WTC11 (cell line): Measurements from ENCODE around the gene MYLK4. TPM values are rescaled to one million over a fixed set of nuclear protein-coding genes. Genes with fewer than 3 reads are reported as not detected.

Experiments used
- ATAC-seq: fragments of 200-7000 bp; cut with Tn5 transposase; 2 replicates; pipeline ENCODE4 v1.10.0; 2021; ENCODE audit warnings: mild to moderate bottlenecking, moderate library complexity
- CTCF ChIA-PET: fragments of 300-600 bp; sonication (Branson Sonifier 250); formaldehyde crosslinking; loops from one replicate; lab custom pipeline; 2021; ENCODE audit warnings: antibody characterized with exemption; lab: Charles Lee
- POLR2A ChIA-PET: fragments of 350-600 bp; sonication (Branson Sonifier 250); formaldehyde crosslinking; loops from one replicate; lab custom pipeline; 2021; ENCODE audit warnings: antibody characterized with exemption; lab: Charles Lee
- DNase-seq: peaks from one replicate; pipeline ENCODE4 v3.0.0; 2021; ENCODE audit warnings: low spot score
- H3K27ac Mint-ChIP-seq: 2 replicates; pipeline ENCODE4 v1.8.0; 2021; ENCODE audit warnings: mixed read lengths
- H3K27me3 Mint-ChIP-seq: 2 replicates; pipeline ENCODE4 v1.8.0; 2021; ENCODE audit warnings: low read depth, mild to moderate bottlenecking, moderate library complexity, mixed read lengths
- H3K36me3 Mint-ChIP-seq: 2 replicates; pipeline ENCODE4 v1.8.0; 2021; ENCODE audit warnings: mixed read lengths
- H3K4me1 Mint-ChIP-seq: 2 replicates; pipeline ENCODE4 v1.8.0; 2022; ENCODE audit warnings: mixed read lengths
- H3K4me3 Mint-ChIP-seq: 2 replicates; pipeline ENCODE4 v1.8.0; 2021; ENCODE audit warnings: mild to moderate bottlenecking, moderate library complexity, mixed read lengths
- H3K9me3 Mint-ChIP-seq: 2 replicates; pipeline ENCODE4 v1.8.0; 2021; ENCODE audit warnings: mixed read lengths
- ARID4B ChIP-seq: sonication (generic); formaldehyde crosslinking; IDR thresholded peaks from 2 replicates; pipeline ENCODE4 v1.8.0; 2023; ENCODE audit warnings: missing genetic modification reagents, mild to moderate bottlenecking, borderline replicate concordance
- ATF6 ChIP-seq: sonication (generic); formaldehyde crosslinking; IDR thresholded peaks from 2 replicates; pipeline ENCODE4 v1.8.1; 2023; ENCODE audit warnings: mild to moderate bottlenecking, missing genetic modification reagents
- FOXJ3 ChIP-seq: sonication (generic); formaldehyde crosslinking; IDR thresholded peaks from 2 replicates; pipeline ENCODE4 v1.9.0; 2021; ENCODE audit warnings: missing genetic modification reagents, mild to moderate bottlenecking, borderline replicate concordance
- GTF2I ChIP-seq: fragments of 250-450 bp; sonication (Bioruptor Pico); conservative IDR thresholded peaks from 2 replicates; pipeline ENCODE4 v1.4.0; 2021; ENCODE audit warnings: mild to moderate bottlenecking
- HMGA2 ChIP-seq: fragments of 250-450 bp; sonication (Bioruptor Pico); IDR thresholded peaks from 2 replicates; pipeline ENCODE4 v1.4.0; 2021; ENCODE audit warnings: mild to moderate bottlenecking, moderate library complexity
- IRF1 ChIP-seq: sonication (generic); formaldehyde crosslinking; IDR thresholded peaks from 2 replicates; pipeline ENCODE4 v1.8.0; 2023; ENCODE audit warnings: missing genetic modification reagents
- JUN ChIP-seq: sonication (generic); formaldehyde crosslinking; IDR thresholded peaks from 2 replicates; pipeline ENCODE4 v1.8.0; 2023; ENCODE audit warnings: mild to moderate bottlenecking, missing genetic modification reagents
- MAX ChIP-seq: sonication (generic); formaldehyde crosslinking; IDR thresholded peaks from 2 replicates; pipeline ENCODE4 v1.8.0; 2022; ENCODE audit warnings: mild to moderate bottlenecking, missing genetic modification reagents
- MLX ChIP-seq: sonication (generic); formaldehyde crosslinking; IDR thresholded peaks from 2 replicates; pipeline ENCODE4 v1.8.1; 2023; ENCODE audit warnings: mild to moderate bottlenecking, missing genetic modification reagents, moderate library complexity
- NR1H2 ChIP-seq: sonication (generic); formaldehyde crosslinking; IDR thresholded peaks from 2 replicates; pipeline ENCODE4 v1.9.0; 2021; ENCODE audit warnings: mild to moderate bottlenecking, moderate library complexity, missing genetic modification reagents
- ZBTB43 ChIP-seq: sonication (generic); formaldehyde crosslinking; IDR thresholded peaks from 2 replicates; pipeline ENCODE4 v1.8.1; 2023; ENCODE audit warnings: mild to moderate bottlenecking, missing genetic modification reagents
- total RNA-seq: library from RNA; stranded (reverse); gene quantifications from 3 replicates; pipeline ENCODE4 v1.2.3, GENCODE V29; 2021
- TF ChIP-seq, protein P1 (sequence below): sonication (generic); formaldehyde crosslinking; IDR thresholded peaks from 2 replicates; pipeline ENCODE4 v1.8.1; 2022; ENCODE audit warnings: missing genetic modification reagents, borderline replicate concordance

Gene MYLK4
- total RNA-seq, 1 experiment from 2014 or later, result 0.13 TPM

- no peak for TF ChIP-seq ATF6 (CRISPR knock-in tag)
These were observed 5.5 kb downstream of the MYLK4 start (continued) for GRCh38 chr6:2745246-2745645.

- Mint-ChIP-seq H3K36me3 (no peaks in the 10 kb centered on the region), H3K4me3 (no peak overlapping the region), H3K27me3 (no peaks in the 10 kb centered on the region), H3K9me3 (no peaks in the 10 kb centered on the region; the same call in 1 of the 2 replicates), H3K4me1 (peaks cover 18% of the 10 kb centered on the region), H3K27ac (0 out of 2 replicates have a peak overlapping the region, but pooled peaks have one; percentile 34)
- no peak for ATAC-seq
- ChIA-PET CTCF (interaction anchor here (6.5 kb wide), 1 partner anchor 8 kb away, joined by 88 read pairs; no protein-coding TSS in a partner anchor), POLR2A (no interaction called here)
- no peak for DNase-seq
- no peak for TF ChIP-seq FOXJ3 (CRISPR knock-in tag)
- no peak for TF ChIP-seq HMGA2
- TF ChIP-seq ZBTB43 (CRISPR knock-in tag), result no peak
- no peak for TF ChIP-seq NR1H2 (CRISPR knock-in tag)
- TF ChIP-seq MLX (CRISPR knock-in tag), result no peak
- no peak for TF ChIP-seq MAX (CRISPR knock-in tag)
- TF ChIP-seq IRF1 (CRISPR knock-in tag), result no peak
- no peak for TF ChIP-seq ARID4B (CRISPR knock-in tag)
- TF ChIP-seq GTF2I, result no peak
- TF ChIP-seq, protein P1, sequence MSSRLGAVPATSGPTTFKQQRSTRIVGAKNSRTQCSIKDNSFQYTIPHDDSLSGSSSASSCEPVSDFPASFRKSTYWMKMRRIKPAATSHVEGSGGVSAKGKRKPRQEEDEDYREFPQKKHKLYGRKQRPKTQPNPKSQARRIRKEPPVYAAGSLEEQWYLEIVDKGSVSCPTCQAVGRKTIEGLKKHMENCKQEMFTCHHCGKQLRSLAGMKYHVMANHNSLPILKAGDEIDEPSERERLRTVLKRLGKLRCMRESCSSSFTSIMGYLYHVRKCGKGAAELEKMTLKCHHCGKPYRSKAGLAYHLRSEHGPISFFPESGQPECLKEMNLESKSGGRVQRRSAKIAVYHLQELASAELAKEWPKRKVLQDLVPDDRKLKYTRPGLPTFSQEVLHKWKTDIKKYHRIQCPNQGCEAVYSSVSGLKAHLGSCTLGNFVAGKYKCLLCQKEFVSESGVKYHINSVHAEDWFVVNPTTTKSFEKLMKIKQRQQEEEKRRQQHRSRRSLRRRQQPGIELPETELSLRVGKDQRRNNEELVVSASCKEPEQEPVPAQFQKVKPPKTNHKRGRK (CRISPR knock-in tag), result no peak
- no peak for TF ChIP-seq JUN (CRISPR knock-in tag)
These were observed 5.9 kb downstream of the MYLK4 start for GRCh38 chr6:2744778-2745177.
